K562 (cell line): ENCODE measurements around the gene GATAD2B. TPM values are rescaled to one million over a fixed set of nuclear protein-coding genes. Genes with fewer than 3 reads are reported as not detected.
A peak's percentile ranks its signal among the peaks of the same experiment; 100 is the strongest.

ENCODE experiments used
- ATAC-seq: fragments of 200-7000 bp; cut with Tn5 transposase; 3 replicates; pipeline ENCODE4 v1.9.1; 2020; ENCODE audit warnings: moderate library complexity
- BruUV-seq: library from RNA; stranded (reverse); fragments of 400-500 nt; replicated peaks from 2 replicates; lab custom pipeline; 2021; lab: Mats Ljungman, UMichigan
- CTCF ChIA-PET: fragments of 300-600 bp; formaldehyde crosslinking; extraction: SDS; loops from one replicate; lab custom pipeline; 2021; ENCODE audit warnings: low intra/inter-chr PET ratio; lab: Yijun Ruan, JAX
- POLR2A ChIA-PET: fragments of 300-600, 350-650 bp; sonication (Branson Sonifier 250); formaldehyde crosslinking; extraction: SDS; loops from one replicate; lab custom pipeline; 2021; ENCODE audit warnings: antibody characterized with exemption, inconsistent platforms; lab: Yijun Ruan, JAX
- DNase-seq, 4 experiments: peaks; one replicate each; pipeline versions ENCODE4 v3.0.0 to v3.0.0-alpha.2; 2011 to 2018; ENCODE audit warnings: low spot score in 3 of 4, mixed read lengths in 3 of 4; ENCODE audit errors: extremely low read depth in 1 of 4
- FAIRE-seq: peaks from 2 replicates; lab custom pipeline; 2011; peaks lifted over from hg19 to GRCh38; lab: Jason Lieb, UNC
- H2AFZ ChIP-seq: 2 replicates; pipeline ENCODE4 v1.6.0; 2011; ENCODE audit warnings: low read depth, low read length, control low read depth, inconsistent platforms
- H3K27ac ChIP-seq: fragments of 200-600 bp; 3 replicates; pipeline ENCODE4 v1.8.0; 2011; ENCODE audit warnings: low read depth, mild to moderate bottlenecking, control low read depth, inconsistent platforms, low read length, moderate library complexity, mixed read lengths; ENCODE audit errors: extremely low read depth
- H3K27me3 ChIP-seq, 2 experiments: fragments of 300-600 bp in 1 of 2; 2 replicates in 1 of 2; 3 replicates in 1 of 2; pipeline versions ENCODE4 v1.6.0 to v1.8.0; 2011; ENCODE audit warnings: inconsistent platforms in 2 of 2, low read length in 2 of 2, mild to moderate bottlenecking in 1 of 2, mixed read lengths in 1 of 2, moderate library complexity in 1 of 2; ENCODE audit not compliant: control insufficient read depth in 2 of 2, insufficient read depth in 2 of 2
- H3K36me3 ChIP-seq: fragments of 300-600 bp; 3 replicates; pipeline ENCODE4 v1.8.0; 2011; ENCODE audit warnings: mild to moderate bottlenecking, low read length, inconsistent platforms; ENCODE audit not compliant: control insufficient read depth, insufficient read depth
- H3K4me1 ChIP-seq, 2 experiments: fragments of 200-600 bp in 1 of 2; replicated peaks in 1 of 2; 2 replicates in 1 of 2; 3 replicates in 1 of 2; pipeline versions ENCODE4 v1.5.1 to v1.8.0; 2011; ENCODE audit warnings: inconsistent platforms in 2 of 2, low read length in 2 of 2, mild to moderate bottlenecking in 1 of 2, mixed read lengths in 1 of 2, moderate library complexity in 1 of 2; ENCODE audit not compliant: control insufficient read depth in 2 of 2, insufficient read depth in 2 of 2
- H3K4me2 ChIP-seq: 2 replicates; pipeline ENCODE4 v1.6.1; 2011; ENCODE audit warnings: low read length, control low read depth, inconsistent platforms, mixed read lengths; ENCODE audit not compliant: insufficient read depth
- H3K4me3 ChIP-seq: fragments of 200-600 bp; sonication (generic), shearing (Covaris generic); 2 replicates; pipeline ENCODE4 v1.5.1; 2016; ENCODE audit warnings: control low read depth, inconsistent platforms
- H3K79me2 ChIP-seq: fragments of 200-600 bp; 3 replicates; pipeline ENCODE4 v1.8.0; 2011; ENCODE audit warnings: low read length, inconsistent platforms; ENCODE audit not compliant: control insufficient read depth, insufficient read depth
- H3K9ac ChIP-seq, 2 experiments: 2 replicates each; pipeline versions ENCODE4 v1.6.0 to v1.6.1; 2011; ENCODE audit warnings: low read depth in 2 of 2, low read length in 2 of 2, control low read depth in 1 of 2, inconsistent platforms in 1 of 2, mild to moderate bottlenecking in 1 of 2, mixed read lengths in 1 of 2; ENCODE audit not compliant: insufficient read depth in 1 of 2
- H3K9me1 ChIP-seq: one replicate; pipeline ENCODE4 v1.6.0; 2011; ENCODE audit warnings: inconsistent platforms, mild to moderate bottlenecking, low read length, moderate library complexity; ENCODE audit not compliant: control insufficient read depth, insufficient read depth
- H3K9me3 ChIP-seq: replicated peaks from 2 replicates; pipeline ENCODE4 v1.5.1; 2011; ENCODE audit warnings: low read depth, low read length, inconsistent platforms; ENCODE audit not compliant: control insufficient read depth, insufficient read depth
- H4K20me1 ChIP-seq: replicated peaks from 2 replicates; pipeline ENCODE4 v1.6.1; 2011; ENCODE audit warnings: low read length, inconsistent platforms, mixed read lengths; ENCODE audit not compliant: control insufficient read depth, insufficient read depth
- CHD1 ChIP-seq: fragments of 200-600 bp; sonication (generic); IDR thresholded peaks from one replicate; pipeline ENCODE4 v1.6.1; 2012; ENCODE audit warnings: mild to moderate bottlenecking, moderate library complexity, low read length, inconsistent platforms
- CREB3L1 ChIP-seq: fragments of 450-650 bp; IDR thresholded peaks from 2 replicates; pipeline ENCODE4 v1.6.1; 2014; ENCODE audit warnings: low read depth, mild to moderate bottlenecking, moderate library complexity, borderline replicate concordance
- ELF1 ChIP-seq: fragments of 200-800 bp; sonication (Bioruptor generic); IDR thresholded peaks from 2 replicates; pipeline ENCODE4 v1.6.1; 2016; ENCODE audit warnings: missing genetic modification characterization, missing compliant biosample characterization
- FOXK1 ChIP-seq: sonication (generic); formaldehyde crosslinking; IDR thresholded peaks from 2 replicates; pipeline ENCODE4 v1.8.0; 2022; ENCODE audit warnings: missing genetic modification reagents, mild to moderate bottlenecking, borderline replicate concordance
- MCM5 ChIP-seq: fragments of 450-650 bp; IDR thresholded peaks from 2 replicates; pipeline ENCODE4 v1.6.1; 2016; ENCODE audit warnings: low read depth
- NFXL1 ChIP-seq: fragments of 450-650 bp; formaldehyde crosslinking; IDR thresholded peaks from 2 replicates; pipeline ENCODE4 v1.4.0; 2021; ENCODE audit warnings: mild to moderate bottlenecking
- TRIM25 ChIP-seq: fragments of 450-650 bp; IDR thresholded peaks from 2 replicates; pipeline ENCODE4 v1.7.0; 2016; ENCODE audit warnings: borderline replicate concordance
- ZBTB7A ChIP-seq: IDR thresholded peaks from 2 replicates; pipeline ENCODE4 v1.6.1; 2011; ENCODE audit warnings: low read depth, mild to moderate bottlenecking, low read length, moderate library complexity, borderline replicate concordance; ENCODE audit not compliant: control insufficient read depth
- ZNF639 ChIP-seq, 2 experiments: fragments of 200-800 bp in 1 of 2; sonication (Bioruptor generic) in 1 of 2; sonication (generic) in 1 of 2; formaldehyde crosslinking in 1 of 2; IDR thresholded peaks in 1 of 2; conservative IDR thresholded peaks in 1 of 2; 2 replicates each; pipeline versions ENCODE4 v1.5.0 to v1.6.1; 2016 to 2020; ENCODE audit warnings: missing compliant biosample characterization in 1 of 2, missing genetic modification characterization in 1 of 2, missing genetic modification reagents in 1 of 2
- WGBS: fragments of 100-300 bp; shearing (Covaris generic); methylation state at CpG from one replicate; pipeline ENCODE4 v1.1.6; 2016; ENCODE audit warnings: low coverage, mixed read lengths; ENCODE audit not compliant: insufficient coverage; ENCODE audit errors: missing lambda C conversion rate; 5-methylcytosine and 5-hydroxymethylcytosine counted together
- in situ Hi-C: fragments of 300-500 bp; cut with MboI; formaldehyde crosslinking; loops from 4 replicates; pipeline ENCODE4 v1.15.0; 2018; ENCODE audit warnings: inconsistent platforms, mixed read lengths
- intact Hi-C: fragments of 100-400 bp; cut with micrococcal nuclease; formaldehyde crosslinking; loops from 2 replicates; pipeline ENCODE4 v1.14.2; 2022
- polyA plus RNA-seq, 8 experiments: library from polyadenylated mRNA; depleted of rRNA in 4 of 8; stranded (reverse) in 5 of 8; unstranded in 3 of 8; fragments of >200 nt; fragmentation: Nextera tagmentation in 2 of 8; fragmentation: Illumina TruSeq in 1 of 8; extraction: Ambion mirVana in 2 of 8; extraction: Trizol in 1 of 8; gene quantifications; 2 replicates each; pipeline versions ENCODE4 v1.2.1 to v1.2.3, GENCODE V29; 2011 to 2014; ENCODE audit warnings: inconsistent platforms in 1 of 8, missing spikeins in 1 of 8
- total RNA-seq, 7 experiments: library from RNA; depleted of rRNA in 6 of 7; stranded (reverse); fragments of >200 nt in 6 of 7; fragmentation: Illumina TruSeq in 2 of 7; extraction: Trizol in 2 of 7; gene quantifications; 2 replicates each; pipeline versions ENCODE4 v1.2.1 to v1.2.3, GENCODE V29; 2011 to 2021; ENCODE audit warnings: low replicate concordance in 1 of 7
- TF ChIP-seq, protein P1 (sequence below): IDR thresholded peaks from 2 replicates; pipeline ENCODE4 v1.6.1; 2012; ENCODE audit warnings: low read depth, low read length, improper control_type of control experiment, borderline replicate concordance

GATAD2B gene
- total and polyA plus RNA-seq, 9 of the 15 experiments (the other 6 are each of a cell fraction or from before 2014, with no cell fraction given) = 1.5 to 40.2 (median 4.9) TPM

DNA sequence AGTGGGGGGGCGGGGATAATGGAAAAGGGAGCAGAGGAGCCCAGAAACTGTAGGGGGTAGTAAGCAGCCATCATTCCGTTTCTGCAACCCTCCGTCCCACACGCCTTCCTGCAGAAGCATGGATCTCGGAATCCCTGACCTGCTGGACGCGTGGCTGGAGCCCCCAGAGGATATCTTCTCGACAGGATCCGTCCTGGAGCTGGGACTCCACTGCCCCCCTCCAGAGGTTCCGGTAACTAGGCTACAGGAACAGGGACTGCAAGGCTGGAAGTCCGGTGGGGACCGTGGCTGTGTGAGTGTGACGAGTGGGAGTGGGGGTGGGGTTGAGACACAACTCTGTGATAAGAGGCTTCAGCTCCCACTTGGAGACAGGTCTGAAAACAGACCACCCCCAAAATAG is 45.6 kb upstream of the GATAD2B start (continued):
- TF ChIP-seq, protein P1, sequence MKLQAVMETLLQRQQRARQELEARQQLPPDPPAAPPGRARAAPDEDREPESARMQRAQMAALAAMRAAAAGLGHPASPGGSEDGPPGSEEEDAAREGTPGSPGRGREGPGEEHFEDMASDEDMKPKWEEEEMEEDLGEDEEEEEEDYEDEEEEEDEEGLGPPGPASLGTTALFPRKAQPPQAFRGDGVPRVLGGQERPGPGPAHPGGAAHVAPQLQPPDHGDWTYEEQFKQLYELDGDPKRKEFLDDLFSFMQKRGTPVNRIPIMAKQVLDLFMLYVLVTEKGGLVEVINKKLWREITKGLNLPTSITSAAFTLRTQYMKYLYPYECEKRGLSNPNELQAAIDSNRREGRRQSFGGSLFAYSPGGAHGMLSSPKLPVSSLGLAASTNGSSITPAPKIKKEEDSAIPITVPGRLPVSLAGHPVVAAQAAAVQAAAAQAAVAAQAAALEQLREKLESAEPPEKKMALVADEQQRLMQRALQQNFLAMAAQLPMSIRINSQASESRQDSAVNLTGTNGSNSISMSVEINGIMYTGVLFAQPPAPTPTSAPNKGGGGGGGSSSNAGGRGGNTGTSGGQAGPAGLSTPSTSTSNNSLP = no peak
- TF ChIP-seq ZBTB7A (peak; percentile 12; the same call in 1 of the 2 replicates), MCM5 (no peak), TRIM25 (no peak)
- TF ChIP-seq, all 486 proteins: peak for 6

- 0% methylated on average over 7 of the region's 8 CpGs for WGBS
- ChIA-PET CTCF (no interaction called here), POLR2A (interaction anchor here (0.5 to 4.8 kb wide), 12 partner anchors 9 to 323 kb away, joined by 3 to 84 read pairs (median 6); partner anchors contain the start of genes CRTC2, DENND4B, JTB and RAB13)
- no peak for DNase-seq
- H2AFZ ChIP-seq = peak overlapping the region; percentile 89
- no peak for FAIRE-seq
- H3K79me2 ChIP-seq = peaks cover 39% of the 10 kb centered on the region
- peak overlapping the region; percentile 82 for H3K27ac ChIP-seq
- TSS peak; percentile 56 for BruUV-seq
- ATAC-seq = no peak
- in situ Hi-C loops = no loop called here
- peak overlapping the region; percentile 51 for H3K4me3 ChIP-seq
- intact Hi-C loops = loop anchor here (5.0 kb wide), 1 partner anchor 171 kb away; no protein-coding TSS in a partner anchor
- H3K4me1 ChIP-seq = peaks cover 7 to 15% of the 10 kb centered on the region in 2 experiments; a peak in 4 of 5 replicates
- peak overlapping the region; percentile 89 to 99 for H3K9ac ChIP-seq
- no peaks in the 10 kb centered on the region for H3K9me3 ChIP-seq
- no peaks in the 10 kb centered on the region for H3K9me1 ChIP-seq
- peaks cover 1% of the 10 kb centered on the region; the same call in 2 of the 3 replicates for H3K36me3 ChIP-seq
- no peaks in the 10 kb centered on the region for H3K27me3 ChIP-seq
- H4K20me1 ChIP-seq = no peaks in the 10 kb centered on the region
- H3K4me2 ChIP-seq = peak overlapping the region; percentile 87
- 0 out of 4 replicates have a peak, but pooled peaks of 1 of the 2 experiments have one; percentile 16 for TF ChIP-seq ZNF639 (CRISPR knock-in tag; conservative IDR thresholded peaks at IDR 0.05 in 1 of 2, IDR thresholded peaks at IDR 0.05 in 1 of 2)
- TF ChIP-seq FOXK1 (CRISPR knock-in tag) = 0 out of 2 replicates have a peak, but pooled peaks have one; percentile 2
- TF ChIP-seq NFXL1 (CRISPR knock-in tag) = no peak
- TF ChIP-seq ELF1 = peak; percentile 32; the same call in 1 of the 2 replicates
- peak; percentile 51 for TF ChIP-seq CHD1
- 0 out of 2 replicates have a peak, but pooled peaks have one; percentile 18 for TF ChIP-seq CREB3L1
These were observed 45.2 kb upstream of the GATAD2B start for GRCh38 chr1:153968000-153968363.
